ENCODE measurements around the gene AJAP1.

DNA sequence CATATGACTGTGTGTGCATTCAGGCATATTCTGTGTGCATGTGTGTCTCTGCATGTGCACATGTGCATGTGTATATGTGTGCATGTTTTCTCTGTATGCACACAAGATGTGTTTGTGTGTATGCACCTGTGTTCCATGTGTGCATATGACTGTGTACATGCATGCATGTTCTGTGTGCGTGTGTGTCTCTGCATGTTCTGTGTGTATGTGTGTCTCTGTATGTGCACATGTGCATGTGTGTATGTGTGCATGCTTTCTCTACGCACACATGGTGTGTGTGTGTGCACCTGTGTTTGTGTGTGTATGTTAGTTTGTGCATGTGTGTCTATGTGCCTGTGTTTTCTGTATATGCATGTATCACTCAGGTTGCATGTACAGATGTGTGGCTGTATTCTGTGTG is 42.3 kb downstream of the AJAP1 start:
- TF ChIP-seq, protein P1, sequence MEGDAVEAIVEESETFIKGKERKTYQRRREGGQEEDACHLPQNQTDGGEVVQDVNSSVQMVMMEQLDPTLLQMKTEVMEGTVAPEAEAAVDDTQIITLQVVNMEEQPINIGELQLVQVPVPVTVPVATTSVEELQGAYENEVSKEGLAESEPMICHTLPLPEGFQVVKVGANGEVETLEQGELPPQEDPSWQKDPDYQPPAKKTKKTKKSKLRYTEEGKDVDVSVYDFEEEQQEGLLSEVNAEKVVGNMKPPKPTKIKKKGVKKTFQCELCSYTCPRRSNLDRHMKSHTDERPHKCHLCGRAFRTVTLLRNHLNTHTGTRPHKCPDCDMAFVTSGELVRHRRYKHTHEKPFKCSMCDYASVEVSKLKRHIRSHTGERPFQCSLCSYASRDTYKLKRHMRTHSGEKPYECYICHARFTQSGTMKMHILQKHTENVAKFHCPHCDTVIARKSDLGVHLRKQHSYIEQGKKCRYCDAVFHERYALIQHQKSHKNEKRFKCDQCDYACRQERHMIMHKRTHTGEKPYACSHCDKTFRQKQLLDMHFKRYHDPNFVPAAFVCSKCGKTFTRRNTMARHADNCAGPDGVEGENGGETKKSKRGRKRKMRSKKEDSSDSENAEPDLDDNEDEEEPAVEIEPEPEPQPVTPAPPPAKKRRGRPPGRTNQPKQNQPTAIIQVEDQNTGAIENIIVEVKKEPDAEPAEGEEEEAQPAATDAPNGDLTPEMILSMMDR (IDR thresholded peaks at IDR 0.05; ENCODE audit: low read depth, low read length), result no peak
- TF ChIP-seq EZH2phosphoT487 (IDR thresholded peaks at IDR 0.05; ENCODE audit: low read depth), result no peak

Measured in OCI-LY3 (cell line).